Chondrocyte (in vitro differentiated cells): ENCODE results near the gene AMOTL2. TPM values are rescaled to one million over a fixed set of nuclear protein-coding genes. Genes with fewer than 3 reads are reported as not detected.
A peak's percentile ranks its signal among the peaks of the same experiment; 100 is the strongest.

Experiments used
- DNase-seq: peaks from one replicate; pipeline ENCODE4 v3.0.0; 2021; ENCODE audit warnings: mixed read lengths, low spot score
- H3K27ac Mint-ChIP-seq: one replicate; pipeline ENCODE4 v1.8.0; 2021; ENCODE audit warnings: mild to moderate bottlenecking, moderate library complexity, mixed read lengths; ENCODE audit not compliant: unreplicated experiment
- H3K27me3 Mint-ChIP-seq: 2 replicates; pipeline ENCODE4 v1.8.0; 2021; ENCODE audit warnings: low read depth, mixed read lengths
- H3K36me3 Mint-ChIP-seq: 2 replicates; pipeline ENCODE4 v1.8.0; 2021; ENCODE audit warnings: low read depth, mixed read lengths
- H3K4me1 Mint-ChIP-seq: 2 replicates; pipeline ENCODE4 v1.8.0; 2021; ENCODE audit warnings: low read depth, mild to moderate bottlenecking, mixed read lengths
- H3K4me3 Mint-ChIP-seq: one replicate; pipeline ENCODE4 v1.8.0; 2021; ENCODE audit warnings: mild to moderate bottlenecking, moderate library complexity, mixed read lengths; ENCODE audit not compliant: unreplicated experiment
- H3K9me3 Mint-ChIP-seq: 2 replicates; pipeline ENCODE4 v1.8.0; 2021; ENCODE audit warnings: low read depth, mixed read lengths
- total RNA-seq: library from RNA; stranded (reverse); gene quantifications from 3 replicates; pipeline ENCODE4 v1.2.1, GENCODE V29; 2021
- TF ChIP-seq, protein P1 (sequence below): fragments of 200-600 bp; sonication (generic); IDR thresholded peaks from 2 replicates; pipeline ENCODE4 v1.5.0; 2021; ENCODE audit warnings: antibody characterized with exemption, mild to moderate bottlenecking, moderate library complexity

Gene AMOTL2
- total RNA-seq, 1 donor from 2014 or later, result 259 TPM

DNA sequence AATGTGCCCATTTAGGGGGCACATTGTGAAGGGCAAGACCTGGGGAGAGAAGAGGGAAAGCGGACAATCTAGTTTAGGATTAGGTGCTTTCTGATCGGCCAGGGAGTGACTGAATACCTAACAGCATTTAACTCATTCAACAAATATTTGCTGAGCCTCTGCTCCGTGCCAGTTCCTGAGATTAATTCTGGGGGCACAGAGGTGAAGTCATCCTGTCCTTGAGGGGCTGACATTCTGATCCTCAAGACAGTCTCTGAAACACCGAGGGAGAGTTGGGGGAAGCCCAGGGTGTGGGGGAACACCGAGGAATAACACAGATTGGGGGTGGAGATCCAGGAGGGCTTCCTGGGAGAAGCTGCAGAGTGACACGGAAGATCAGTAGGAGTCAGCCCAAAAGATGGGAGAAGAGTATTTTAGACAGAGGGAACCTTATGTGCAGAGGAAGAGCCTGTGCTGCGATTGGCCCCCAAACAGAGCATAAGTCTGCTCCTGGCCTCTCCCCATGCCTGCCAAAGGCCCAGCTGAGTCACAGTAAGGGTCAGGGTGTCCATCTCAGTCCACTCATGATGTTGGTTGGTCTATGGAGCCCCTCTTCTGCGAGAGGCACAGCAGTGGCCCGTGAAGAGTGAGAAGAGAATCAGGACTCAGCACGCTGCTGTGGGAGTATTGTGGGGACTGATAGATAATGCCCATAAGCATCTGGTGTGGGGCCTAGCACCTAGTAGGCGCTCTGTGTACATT is 60.2 kb downstream of the AMOTL2 start:
- Mint-ChIP-seq H3K9me3 (no peaks in the 10 kb centered on the region), H3K27ac (peak overlapping the region; percentile 96), H3K36me3 (no peaks in the 10 kb centered on the region), H3K4me1 (peaks cover 86% of the 10 kb centered on the region), H3K27me3 (no peaks in the 10 kb centered on the region), H3K4me3 (peak overlapping the region; percentile 63)
- DNase-seq, result no peak
- TF ChIP-seq, protein P1, sequence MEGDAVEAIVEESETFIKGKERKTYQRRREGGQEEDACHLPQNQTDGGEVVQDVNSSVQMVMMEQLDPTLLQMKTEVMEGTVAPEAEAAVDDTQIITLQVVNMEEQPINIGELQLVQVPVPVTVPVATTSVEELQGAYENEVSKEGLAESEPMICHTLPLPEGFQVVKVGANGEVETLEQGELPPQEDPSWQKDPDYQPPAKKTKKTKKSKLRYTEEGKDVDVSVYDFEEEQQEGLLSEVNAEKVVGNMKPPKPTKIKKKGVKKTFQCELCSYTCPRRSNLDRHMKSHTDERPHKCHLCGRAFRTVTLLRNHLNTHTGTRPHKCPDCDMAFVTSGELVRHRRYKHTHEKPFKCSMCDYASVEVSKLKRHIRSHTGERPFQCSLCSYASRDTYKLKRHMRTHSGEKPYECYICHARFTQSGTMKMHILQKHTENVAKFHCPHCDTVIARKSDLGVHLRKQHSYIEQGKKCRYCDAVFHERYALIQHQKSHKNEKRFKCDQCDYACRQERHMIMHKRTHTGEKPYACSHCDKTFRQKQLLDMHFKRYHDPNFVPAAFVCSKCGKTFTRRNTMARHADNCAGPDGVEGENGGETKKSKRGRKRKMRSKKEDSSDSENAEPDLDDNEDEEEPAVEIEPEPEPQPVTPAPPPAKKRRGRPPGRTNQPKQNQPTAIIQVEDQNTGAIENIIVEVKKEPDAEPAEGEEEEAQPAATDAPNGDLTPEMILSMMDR, result no peak

DNA sequence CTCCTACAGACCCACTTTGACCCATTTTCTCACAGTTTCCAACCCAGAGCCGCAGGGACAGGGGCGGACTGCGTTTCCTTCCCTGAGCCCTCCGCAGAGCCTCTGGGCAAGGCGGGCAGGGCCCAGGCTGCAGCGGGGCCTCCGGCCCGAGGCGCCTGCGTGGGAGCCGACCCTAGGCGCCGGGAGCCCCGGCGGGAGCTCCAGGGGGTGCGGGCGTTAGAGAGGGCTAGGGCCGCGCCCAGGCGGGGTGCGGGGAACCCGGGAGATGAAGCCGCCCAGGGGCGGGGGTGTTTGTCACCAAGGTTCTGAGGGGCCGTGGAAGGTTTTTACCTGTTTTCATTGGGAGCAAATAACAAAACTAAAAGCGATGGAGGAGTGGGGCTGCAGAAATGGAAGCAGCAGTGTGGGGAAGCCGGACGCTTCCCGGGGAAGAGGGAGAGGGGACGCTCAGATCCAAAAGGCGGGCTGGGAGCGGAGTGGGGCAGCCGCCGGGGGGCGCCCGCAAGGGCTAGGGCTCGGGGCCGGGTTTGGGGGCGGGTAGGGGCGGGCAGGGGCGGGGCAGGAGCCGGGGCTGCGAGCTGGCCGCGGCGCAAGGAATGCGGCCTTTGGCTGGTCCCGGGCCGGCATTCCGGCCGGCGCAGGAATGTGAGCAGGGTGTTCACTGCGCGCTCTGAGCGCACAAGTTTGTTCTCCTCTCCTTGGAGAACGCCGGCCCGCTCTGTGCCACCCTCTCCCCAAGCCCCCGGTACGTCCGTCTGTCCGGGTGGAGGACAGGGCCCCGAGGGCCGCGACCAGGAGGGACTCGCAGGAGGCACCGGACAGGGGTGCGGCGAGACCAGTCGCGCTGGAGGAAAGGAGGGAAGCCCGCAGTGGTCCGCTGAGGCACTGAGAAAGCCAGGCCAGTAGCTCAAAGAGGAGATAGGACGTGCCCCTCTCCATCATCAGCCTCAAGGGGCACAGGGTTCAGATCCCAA is 61.1 kb downstream of the AMOTL2 start:
- Mint-ChIP-seq H3K4me3 (peak overlapping the region; percentile 63), H3K27me3 (no peaks in the 10 kb centered on the region), H3K4me1 (peaks cover 92% of the 10 kb centered on the region), H3K36me3 (no peaks in the 10 kb centered on the region), H3K27ac (peak overlapping the region; percentile 96), H3K9me3 (no peaks in the 10 kb centered on the region)
- peak; percentile 96 for DNase-seq
- TF ChIP-seq, protein P1, result peak; percentile 71

DNA sequence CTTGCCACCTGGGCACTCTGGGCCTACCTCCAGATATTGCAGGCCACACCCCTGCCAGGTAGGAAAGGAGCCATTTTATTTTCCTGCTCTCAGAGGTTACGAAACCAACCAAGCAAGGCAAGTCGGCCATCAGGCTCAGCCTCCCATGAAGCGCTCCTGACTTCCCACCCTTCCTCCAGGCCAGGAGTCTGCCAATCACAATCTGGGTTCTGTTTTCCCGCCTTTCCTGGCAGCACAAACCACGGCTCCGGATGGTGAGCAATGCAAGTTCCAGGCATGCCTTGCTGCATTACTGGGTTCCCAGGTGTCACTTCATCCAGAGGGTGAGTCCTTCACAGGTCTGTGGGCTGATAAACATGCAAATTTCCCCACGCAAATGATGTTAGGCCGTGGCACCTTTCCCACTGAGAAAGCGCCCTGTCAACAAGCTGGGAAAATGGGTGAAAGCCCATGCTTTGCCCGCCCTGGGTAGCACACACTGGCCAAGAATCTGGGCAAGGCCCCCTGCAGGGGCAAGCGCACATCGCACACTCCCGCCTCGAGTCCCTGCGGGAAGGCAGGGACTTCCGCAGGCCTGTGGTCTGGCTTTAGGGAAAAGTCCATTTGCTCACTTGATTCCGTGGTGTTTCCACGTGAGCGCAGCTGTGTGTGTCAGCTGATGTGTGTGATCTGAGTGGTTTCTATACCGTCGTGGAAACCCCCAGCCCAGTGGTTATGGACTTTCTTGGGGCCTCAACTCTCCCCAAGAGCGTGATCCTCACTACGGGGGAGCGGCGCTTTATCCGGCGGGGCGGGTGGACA is 62.0 kb downstream of the AMOTL2 start:
- Mint-ChIP-seq H3K4me1 (peaks cover 86% of the 10 kb centered on the region), H3K27ac (peak overlapping the region; percentile 94), H3K9me3 (no peaks in the 10 kb centered on the region), H3K4me3 (no peak overlapping the region), H3K27me3 (no peaks in the 10 kb centered on the region), H3K36me3 (no peaks in the 10 kb centered on the region)
- TF ChIP-seq, protein P1, result no peak
- DNase-seq, result no peak

DNA sequence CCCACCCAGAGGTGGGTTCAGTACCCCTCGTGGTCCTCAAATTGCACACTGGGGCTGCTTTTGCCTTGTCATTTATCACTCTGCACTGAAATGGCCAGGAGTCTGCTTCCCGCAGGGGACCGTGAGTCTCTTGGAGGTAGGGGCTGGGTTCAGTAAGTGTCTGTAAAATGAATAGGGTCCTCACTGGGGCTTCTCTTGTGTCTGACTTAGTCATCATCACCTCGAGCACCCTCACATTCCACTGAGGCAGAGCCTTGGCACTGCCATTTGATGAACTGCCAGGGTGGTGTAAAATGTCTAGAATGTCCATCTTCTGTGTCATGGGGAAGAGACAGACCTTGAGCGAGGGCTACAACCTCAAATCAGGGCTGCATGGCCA is 62.6 kb downstream of the AMOTL2 start:
- no peaks in the 10 kb centered on the region for H3K27me3 Mint-ChIP-seq
- no peaks in the 10 kb centered on the region for H3K9me3 Mint-ChIP-seq
- peak overlapping the region; percentile 94 for H3K27ac Mint-ChIP-seq
- DNase-seq, result no peak
- TF ChIP-seq, protein P1, result no peak
- peaks cover 80% of the 10 kb centered on the region for H3K4me1 Mint-ChIP-seq
- H3K4me3 Mint-ChIP-seq, result no peak overlapping the region
- H3K36me3 Mint-ChIP-seq, result no peaks in the 10 kb centered on the region

DNA sequence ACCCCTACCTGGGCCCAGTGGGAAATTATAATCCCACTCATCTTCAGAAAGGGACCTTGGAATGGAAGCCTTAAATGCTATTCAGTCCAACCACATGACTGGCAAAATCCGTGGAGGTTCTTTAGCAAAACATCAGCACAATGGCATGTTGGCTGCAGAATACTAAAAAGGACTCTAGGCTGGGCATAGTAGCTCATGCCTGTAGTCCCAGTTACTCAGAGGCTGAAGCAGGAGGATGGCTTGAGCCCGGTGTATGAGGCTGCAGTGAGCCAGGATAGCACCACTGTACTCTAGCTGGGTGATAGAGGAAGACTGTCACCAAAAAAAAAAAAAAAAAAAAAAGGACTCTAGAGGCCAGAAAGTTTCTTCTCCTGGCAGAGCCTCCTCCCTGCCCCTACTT is 63.0 kb downstream of the AMOTL2 start:
- Mint-ChIP-seq H3K27ac (peak overlapping the region; percentile 94), H3K27me3 (no peaks in the 10 kb centered on the region)

More for the DNA sequence above, 63.0 kb downstream of the AMOTL2 start:
- H3K4me3 Mint-ChIP-seq, result no peak overlapping the region
- TF ChIP-seq, protein P1, result no peak
- H3K36me3 Mint-ChIP-seq, result no peaks in the 10 kb centered on the region
- H3K9me3 Mint-ChIP-seq, result no peaks in the 10 kb centered on the region
- peaks cover 76% of the 10 kb centered on the region for H3K4me1 Mint-ChIP-seq
- no peak for DNase-seq
